Lung (tissue), 12 donors: ENCODE data around the gene SGTA. TPM values are rescaled to one million over a fixed set of nuclear protein-coding genes. Genes with fewer than 3 reads are reported as not detected.
"Not testable (repeated sequence)": the region's sequence is repeated elsewhere in the genome, so short reads cannot be mapped to it uniquely, and the experiment has no call there.

Experiments used
- ATAC-seq: fragments of 200-7000 bp; cut with Tn5 transposase; one replicate; pipeline ENCODE4 v1.9.1; 2020; ENCODE audit warnings: moderate number of reproducible peaks; ENCODE audit not compliant: insufficient read depth, low FRiP score
- DNase-seq, 3 donors: peaks; one replicate each; pipeline ENCODE4 v3.0.0-alpha.2; 2013 to 2017
- H3K27ac ChIP-seq, 2 donors: one replicate each; pipeline ENCODE4 v1.5.1; 2013; ENCODE audit warnings: mild to moderate bottlenecking in 2 of 2, moderate library complexity in 2 of 2, control low read depth in 1 of 2, inconsistent platforms in 1 of 2, low read depth in 1 of 2, low read length in 1 of 2
- H3K27me3 ChIP-seq, 3 donors: one replicate each; pipeline ENCODE4 v1.5.1; 2013; ENCODE audit warnings: low read length in 2 of 3; ENCODE audit not compliant: control insufficient read depth in 3 of 3, insufficient read depth in 3 of 3
- H3K36me3 ChIP-seq, 4 donors: one replicate each; pipeline ENCODE4 v1.5.1; 2013; ENCODE audit warnings: low read length in 4 of 4, mild to moderate bottlenecking in 1 of 4, moderate library complexity in 1 of 4; ENCODE audit not compliant: control insufficient read depth in 4 of 4, insufficient read depth in 4 of 4
- H3K4me1 ChIP-seq, 5 donors: one replicate each; pipeline ENCODE4 v1.5.1; 2013; ENCODE audit warnings: low read length in 5 of 5, mild to moderate bottlenecking in 2 of 5, moderate library complexity in 1 of 5; ENCODE audit not compliant: control insufficient read depth in 5 of 5, insufficient read depth in 5 of 5
- H3K4me3 ChIP-seq: one replicate; pipeline ENCODE4 v1.5.1; 2013; ENCODE audit warnings: mild to moderate bottlenecking, control low read depth, moderate library complexity
- H3K9ac ChIP-seq, 2 donors: one replicate each; pipeline ENCODE4 v1.5.1; 2013; ENCODE audit warnings: low read length in 2 of 2, control low read depth in 1 of 2; ENCODE audit not compliant: insufficient read depth in 1 of 2
- H3K9me3 ChIP-seq, 4 donors: one replicate each; pipeline ENCODE4 v1.5.1; 2013; ENCODE audit warnings: low read length in 3 of 4, mild to moderate bottlenecking in 1 of 4, moderate library complexity in 1 of 4; ENCODE audit not compliant: control insufficient read depth in 4 of 4, insufficient read depth in 3 of 4
- CTCF ChIP-seq: IDR thresholded peaks from 2 replicates; pipeline ENCODE4 v1.5.1; 2012; ENCODE audit warnings: mild to moderate bottlenecking; ENCODE audit errors: control extremely low read depth, extremely low read depth
- WGBS, 2 donors: extraction: QIAGEN DNeasy Blood & Tissue Kit; methylation state at CpG; one replicate each; pipeline ENCODE4 v1.1.7; 2013; 5-methylcytosine and 5-hydroxymethylcytosine counted together
- polyA plus RNA-seq, 2 donors: library from polyadenylated mRNA; stranded (reverse); fragments of 200-250 nt; gene quantifications; one replicate each; pipeline ENCODE4 v1.2.1, GENCODE V29; 2013
- total RNA-seq, 2 donors: library from RNA; depleted of rRNA in 1 of 2; stranded (reverse); fragments of >200 nt in 1 of 2; gene quantifications; one replicate each; pipeline ENCODE4 v1.2.1, GENCODE V29; 2014 to 2021
- donor health status: control.
- donor health status: control.
- donor health status: Bipolar disorder and iron deficiency.
- donor health status: healthy.
- donor health status: DM: yes; HTN: yes; CAD: no.

Gene SGTA
- total and polyA plus RNA-seq, 4 donors = 33.3 to 64.7 (median 51.9) TPM

GRCh38 chr19:2715470-2716274 lies 67.4 kb downstream of the SGTA start:
- Histone ChIP-seq H3K27ac (no peak overlapping the region), H3K9me3 (peaks cover 0 to 17% (median under 1%) of the 10 kb centered on the region in 4 donors), H3K36me3 (no peaks in the 10 kb centered on the region), H3K4me3 (no peak overlapping the region), H3K27me3 (peaks cover 0 to 11% (median 0%) of the 10 kb centered on the region in 3 donors), H3K4me1 (peaks cover 0 to 7% (median 0%) of the 10 kb centered on the region in 5 donors), H3K9ac (no peak overlapping the region)
- 92 to 98% methylated on average over 12 of the region's 12 CpGs for WGBS, 2 donors
- ATAC-seq (no peak), DNase-seq (no peak)
- TF ChIP-seq CTCF = no peak

- Histone ChIP-seq H3K4me3 (no peak overlapping the region), H3K9me3 (peaks cover 0 to 17% (median under 1%) of the 10 kb centered on the region in 4 donors), H3K4me1 (peaks cover 0 to 3% (median 0%) of the 10 kb centered on the region in 5 donors), H3K27ac (no peak overlapping the region), H3K36me3 (no peaks in the 10 kb centered on the region), H3K27me3 (peaks cover 0 to 7% (median 0%) of the 10 kb centered on the region in 3 donors), H3K9ac (no peak overlapping the region)
- TF ChIP-seq CTCF = no peak
- 84 to 91% methylated on average over 15 to 16 of the region's 16 CpGs for WGBS, 2 donors
- no peak for DNase-seq
- no peak for ATAC-seq
Observed at GRCh38 chr19:2714531-2715269, 68.4 kb downstream of the SGTA start.

GRCh38 chr19:2714102-2714501 lies 69.0 kb downstream of the SGTA start:
- ATAC-seq, DNase-seq: not testable (repeated sequence)
- WGBS, 2 donors = 34 to 69% methylated on average over 1 of the region's 1 CpG

GRCh38 chr19:2713170-2713569 lies 69.9 kb downstream of the SGTA start:
- H3K4me1 ChIP-seq, ATAC-seq, H3K36me3 ChIP-seq, H3K27ac ChIP-seq, H3K4me3 ChIP-seq, H3K27me3 ChIP-seq, H3K9ac ChIP-seq, DNase-seq: not testable (repeated sequence)
- WGBS, 2 donors = 83 to 89% methylated on average over 3 of the region's 3 CpGs
- H3K9me3 ChIP-seq = peaks cover 0 to 17% (median under 1%) of the 10 kb centered on the region in 4 donors

More at GRCh38 chr19:2714102-2714501, 69.0 kb downstream of the SGTA start:
- not testable (repeated sequence) for H3K9ac ChIP-seq, H3K4me1 ChIP-seq, H3K36me3 ChIP-seq, H3K27me3 ChIP-seq, H3K4me3 ChIP-seq, H3K27ac ChIP-seq
- H3K9me3 ChIP-seq = peaks cover 0 to 17% (median under 1%) of the 10 kb centered on the region in 4 donors
